Measurements from ENCODE around the gene CHKA.

The CHKA gene

GRCh38 chr11:68142441-68143309 is 21.5 kb upstream of the CHKA start:
- no peak for DNase-seq

GRCh38 chr11:68142028-68142412 is 20.8 kb upstream of the CHKA start:
- peak; percentile 92 to 94 for DNase-seq

- DNase-seq: no peak
These were observed 20.2 kb upstream of the CHKA start for GRCh38 chr11:68141246-68142027.

- no peak for DNase-seq
These were observed 19.5 kb upstream of the CHKA start for GRCh38 chr11:68140496-68141245.

DNA sequence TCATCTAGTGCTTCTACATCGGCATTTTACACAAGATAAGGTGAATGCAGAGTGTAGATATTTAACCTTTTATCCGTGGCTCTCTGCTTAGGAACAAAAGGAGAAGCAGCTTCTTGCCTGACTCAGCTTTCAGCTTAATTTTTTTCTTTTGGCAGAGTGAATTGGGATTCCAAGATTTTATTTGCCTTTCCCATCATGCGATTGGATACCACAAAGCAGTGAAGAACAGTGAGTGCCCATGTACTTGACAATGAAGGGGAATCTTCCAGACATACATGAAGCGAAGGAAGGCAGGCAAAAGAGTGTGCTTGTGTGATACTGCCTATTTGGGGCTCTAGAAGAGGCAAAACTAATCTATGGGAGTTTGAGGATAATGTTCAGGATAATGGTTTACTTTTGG is 17.0 kb upstream of the CHKA start:
- DNase-seq: no peak

GRCh38 chr11:68137833-68138232 is 16.6 kb upstream of the CHKA start:
- DNase-seq: no peak

- DNase-seq: no peak
These were observed 15.7 kb upstream of the CHKA start for GRCh38 chr11:68136866-68137265.

- DNase-seq: no peak
These were observed 14.0 kb upstream of the CHKA start for GRCh38 chr11:68135161-68135560.

DNA sequence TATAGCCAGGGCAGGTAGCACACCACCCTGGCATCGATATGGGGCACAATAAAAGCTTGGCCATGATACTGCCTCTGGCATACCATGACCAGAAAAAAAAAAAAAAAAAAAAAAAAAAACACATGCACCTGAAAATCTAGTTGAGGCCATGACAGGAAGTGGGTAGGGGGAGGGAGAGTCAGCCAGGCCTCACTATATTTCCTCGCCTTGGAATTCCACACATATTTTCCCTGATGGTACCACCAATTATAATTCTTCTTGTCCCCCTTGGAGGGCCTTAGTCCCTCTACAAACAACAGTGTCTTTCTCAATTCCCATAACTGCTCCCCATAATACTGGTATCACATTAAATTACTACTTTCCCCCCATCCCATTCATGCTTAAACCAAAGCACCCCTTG is 12.6 kb upstream of the CHKA start:
- no peak for DNase-seq

DNA sequence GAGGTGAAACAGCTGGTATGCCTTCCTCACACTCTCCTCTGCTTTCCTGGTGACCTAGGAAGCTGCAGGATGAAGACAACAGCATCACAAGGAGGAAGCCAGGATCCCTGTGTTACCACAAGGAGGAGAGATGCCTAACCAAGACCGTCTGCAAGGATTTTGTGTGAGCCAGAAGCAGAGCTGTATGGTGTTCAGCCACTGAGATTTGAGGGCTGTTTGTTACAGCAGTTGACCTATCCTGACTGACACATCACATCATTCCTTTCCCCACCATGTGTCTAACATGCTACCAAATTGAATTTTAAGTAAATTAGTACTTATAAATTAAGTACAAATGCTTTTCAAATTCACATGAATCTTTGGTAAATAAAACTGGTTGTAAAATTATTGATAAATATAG is 8.9 kb upstream of the CHKA start:
- DNase-seq: no peak

DNA sequence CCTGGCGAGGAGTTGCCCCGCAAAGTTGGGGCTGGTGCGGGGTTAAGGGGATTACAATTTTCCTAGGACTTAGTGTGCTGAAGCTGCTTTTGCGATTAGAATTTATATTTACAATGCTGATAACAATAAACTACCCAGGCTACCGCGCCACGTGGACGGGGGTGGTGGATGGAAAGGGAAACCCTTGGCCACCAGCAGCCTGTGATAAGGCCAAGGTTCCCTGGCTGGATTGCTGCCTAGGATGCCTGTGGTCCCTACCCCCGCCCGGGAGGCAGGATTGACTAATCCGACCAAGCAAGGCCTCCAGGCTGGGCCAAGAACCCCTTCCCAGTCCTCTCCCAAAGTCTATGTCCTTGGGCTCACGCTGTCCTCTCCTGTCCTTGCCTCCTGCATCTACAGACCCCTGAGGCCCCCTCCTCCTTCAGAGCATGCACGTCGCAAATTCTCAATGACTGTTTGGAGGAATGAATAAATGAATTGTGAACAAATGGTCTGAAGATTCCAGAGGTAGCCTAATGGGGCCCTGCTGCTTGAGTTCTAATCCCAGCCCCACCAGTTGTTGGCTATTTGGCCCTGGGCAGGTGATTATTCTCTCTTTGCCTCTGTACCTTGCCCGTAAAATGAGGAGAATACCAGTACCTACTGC is 7.6 kb upstream of the CHKA start:
- DNase-seq: no peak

DNA sequence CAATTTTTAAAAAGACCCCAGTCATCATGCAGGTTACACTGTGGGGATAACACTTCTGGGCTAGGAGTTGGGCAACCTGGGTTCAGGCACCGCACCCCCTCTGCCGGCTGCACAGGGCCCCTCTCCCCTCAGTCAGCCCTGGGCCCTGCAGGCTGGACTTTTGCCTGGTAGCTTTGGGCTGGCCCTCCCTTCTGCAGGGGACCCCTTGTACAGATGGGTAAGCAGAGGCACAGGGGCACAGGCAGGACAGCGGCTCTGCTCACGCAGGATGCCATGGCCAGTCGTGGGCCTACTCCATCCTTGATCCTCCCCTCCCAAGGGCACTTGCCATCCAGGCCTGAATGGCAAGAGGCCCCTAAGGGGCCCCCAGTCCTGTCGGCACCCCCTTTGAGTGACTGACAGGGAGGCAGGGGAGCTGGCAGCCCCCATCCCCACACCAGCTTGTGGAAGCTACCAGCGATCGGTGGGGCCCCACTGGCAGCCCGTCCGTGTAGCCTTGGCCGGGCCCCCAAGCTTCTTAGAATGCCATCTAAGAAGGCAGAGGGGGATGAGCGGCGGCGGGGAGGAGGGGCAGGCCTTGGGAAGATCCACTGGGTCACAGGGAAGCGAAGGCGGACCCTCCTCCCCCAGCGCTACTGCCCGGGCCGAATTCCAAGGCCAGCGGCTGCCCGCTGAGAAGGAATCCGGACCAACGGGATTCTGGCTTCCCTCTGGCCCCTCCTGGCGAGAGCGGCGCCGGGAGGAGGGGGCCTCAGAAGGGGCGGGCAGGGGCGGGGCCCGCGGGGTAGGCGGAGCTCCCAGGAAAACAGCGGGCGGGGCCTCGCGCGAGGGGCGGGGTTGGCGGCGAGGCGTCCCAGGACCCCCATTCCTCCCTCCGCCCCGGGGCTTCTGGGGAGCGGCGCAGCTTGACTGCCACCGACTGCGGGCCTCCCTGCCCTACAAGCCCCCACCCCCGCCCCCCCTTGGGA is 6.8 kb upstream of the CHKA start:
- DNase-seq: no peak

DNA sequence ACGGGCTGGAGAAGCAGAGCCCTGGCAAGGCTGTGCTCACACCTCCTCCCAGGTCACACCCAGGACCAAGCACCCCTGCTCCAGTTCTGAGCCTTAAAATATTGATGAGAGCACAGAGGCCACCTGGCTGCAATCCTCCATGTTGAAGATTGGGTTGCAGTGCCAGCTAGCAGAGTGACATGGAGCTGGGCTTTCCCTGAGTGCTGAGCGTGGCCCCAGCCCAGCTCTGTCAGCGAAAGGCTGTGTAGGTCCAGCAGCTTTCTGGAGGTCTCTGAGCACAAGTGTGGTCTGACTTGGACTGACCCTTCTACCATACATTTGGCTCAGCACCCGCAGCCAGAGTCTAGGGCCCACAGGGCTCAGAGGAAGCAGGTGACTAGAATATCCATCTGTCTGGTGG is 4.0 kb upstream of the CHKA start:
- DNase-seq: no peak

DNA sequence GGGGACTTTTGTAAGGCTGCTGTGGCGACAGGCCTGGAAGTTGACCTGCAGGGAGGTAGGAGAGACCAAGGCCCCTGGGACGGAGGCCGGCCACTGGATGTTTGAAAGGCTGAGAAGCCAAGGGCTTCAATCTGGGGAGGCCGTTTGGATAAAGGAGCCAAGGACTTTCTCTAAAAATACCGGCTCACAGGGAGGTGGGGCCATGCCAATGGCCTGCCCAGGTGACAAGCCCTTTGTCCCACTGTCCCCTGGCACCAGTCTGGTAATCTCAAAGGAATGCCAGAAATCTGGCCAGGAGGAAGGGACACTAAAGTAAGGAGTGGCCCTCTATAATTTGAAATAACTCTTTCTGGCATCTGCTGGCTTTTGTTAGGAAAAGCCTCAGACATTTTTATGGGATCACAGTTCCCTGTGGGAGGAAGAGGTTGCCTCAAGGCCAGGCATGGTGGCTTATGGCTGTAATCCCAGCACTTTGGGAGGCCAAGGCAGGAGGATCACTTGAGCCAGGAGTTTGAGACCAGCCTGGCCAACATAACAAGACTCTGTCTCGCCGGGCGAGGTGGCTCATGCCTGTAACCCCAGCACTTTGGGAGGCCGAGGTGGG is 1.9 kb upstream of the CHKA start:
- DNase-seq: no peak

DNA sequence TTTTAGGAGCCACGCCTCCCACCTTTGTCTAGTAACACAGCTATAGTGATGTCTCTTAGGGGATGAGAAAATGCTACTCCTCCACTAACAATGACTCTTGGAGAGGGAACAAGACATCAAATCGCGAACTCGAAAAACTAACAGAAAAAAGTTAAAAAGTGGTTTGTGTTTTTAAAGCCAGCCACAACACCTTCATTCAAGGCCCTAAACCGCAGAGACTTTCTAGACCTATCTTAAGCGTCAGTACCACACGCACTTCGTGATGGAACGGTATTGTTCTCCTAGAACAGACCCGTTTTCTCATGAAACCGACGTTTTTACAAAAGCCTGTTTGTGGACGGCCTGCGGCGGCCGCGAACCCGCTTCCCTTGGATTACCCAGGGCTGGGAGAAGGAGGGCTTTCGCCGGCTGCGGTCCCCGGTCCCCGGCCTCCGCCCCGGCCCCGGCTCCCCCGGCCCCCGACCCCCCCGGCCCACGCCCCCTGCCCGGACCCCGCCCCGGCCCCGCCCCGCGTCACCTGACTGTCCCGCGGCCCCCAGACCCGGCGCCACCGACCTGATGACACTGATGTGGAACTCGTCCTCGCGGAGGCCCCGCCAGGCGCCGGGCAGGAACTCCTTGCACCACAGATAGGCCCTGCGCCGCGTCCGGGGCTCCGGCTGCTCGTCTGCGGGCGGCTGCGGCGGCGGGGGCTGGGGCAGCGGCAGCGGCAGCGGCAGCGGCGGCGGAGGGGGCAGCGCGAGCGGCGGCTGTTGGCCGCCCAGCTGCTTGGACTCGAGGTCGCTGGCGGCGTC is 718 bp downstream of the CHKA start:
- no peak for DNase-seq

DNA sequence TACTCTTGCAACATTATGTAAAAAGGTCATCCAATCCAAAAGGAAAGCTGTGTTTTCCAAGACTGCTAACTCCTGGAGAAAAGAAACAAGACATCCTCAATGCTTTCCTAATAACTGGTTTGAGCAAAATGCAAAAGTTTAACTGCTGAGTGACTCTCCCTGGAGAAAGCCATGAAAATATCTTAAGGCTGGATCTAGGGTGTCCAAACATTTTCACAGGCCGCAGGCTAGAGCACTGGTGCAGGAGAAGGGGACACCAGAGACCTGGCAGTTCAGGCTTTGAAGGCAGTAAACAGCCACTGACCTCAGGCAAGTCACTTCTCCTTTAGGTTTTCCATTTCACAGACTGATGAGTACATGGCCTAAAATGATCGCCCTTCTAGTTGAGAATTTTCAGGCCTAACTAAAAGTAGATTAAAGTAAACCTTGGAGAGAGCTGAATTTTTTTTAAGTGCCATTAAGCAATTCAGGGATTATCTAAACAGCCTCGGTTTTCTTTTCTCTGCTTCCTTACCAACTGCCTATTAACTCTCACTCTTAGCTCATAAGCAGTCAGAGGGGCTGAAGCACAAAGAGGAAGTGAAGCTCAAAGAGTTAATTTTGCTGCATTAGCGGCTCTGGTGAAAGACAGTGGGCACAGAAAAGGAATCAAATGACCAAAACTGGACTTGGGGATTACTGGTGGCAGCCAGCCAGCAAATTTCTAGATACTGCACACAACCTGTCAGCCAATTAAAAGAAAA is 2.3 kb downstream of the CHKA start:
- peak; percentile 90 to 92 for DNase-seq

DNA sequence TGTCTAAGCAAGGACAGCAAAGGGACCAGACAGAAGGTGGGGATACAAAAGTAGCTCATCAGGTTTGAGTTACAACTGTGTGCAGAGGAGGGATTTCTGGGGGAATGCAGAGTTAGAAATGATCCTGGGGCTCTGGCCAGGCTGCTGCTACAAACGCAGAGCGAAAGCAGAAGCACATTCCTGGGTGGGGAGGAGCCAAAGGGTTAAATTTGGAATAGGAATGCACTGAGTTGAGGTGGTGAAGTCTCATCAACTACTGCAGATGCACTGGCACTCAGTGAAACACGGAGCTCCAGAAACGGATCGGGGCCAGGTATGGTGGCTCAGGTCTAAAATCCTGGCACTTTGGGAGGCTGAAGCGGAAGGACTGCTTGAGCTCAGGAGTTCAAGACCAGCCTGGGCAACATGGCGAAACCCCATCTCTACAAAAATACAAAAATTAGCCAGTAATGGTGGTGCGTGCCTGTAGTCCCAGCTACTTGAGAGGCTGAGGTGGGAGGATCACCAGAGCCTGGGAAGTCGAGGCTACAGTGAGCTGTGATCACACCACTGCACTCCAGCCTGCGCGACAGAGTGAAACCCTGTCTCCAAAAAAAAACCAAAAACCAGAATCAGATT is 3.2 kb downstream of the CHKA start:
- DNase-seq: no peak

DNA sequence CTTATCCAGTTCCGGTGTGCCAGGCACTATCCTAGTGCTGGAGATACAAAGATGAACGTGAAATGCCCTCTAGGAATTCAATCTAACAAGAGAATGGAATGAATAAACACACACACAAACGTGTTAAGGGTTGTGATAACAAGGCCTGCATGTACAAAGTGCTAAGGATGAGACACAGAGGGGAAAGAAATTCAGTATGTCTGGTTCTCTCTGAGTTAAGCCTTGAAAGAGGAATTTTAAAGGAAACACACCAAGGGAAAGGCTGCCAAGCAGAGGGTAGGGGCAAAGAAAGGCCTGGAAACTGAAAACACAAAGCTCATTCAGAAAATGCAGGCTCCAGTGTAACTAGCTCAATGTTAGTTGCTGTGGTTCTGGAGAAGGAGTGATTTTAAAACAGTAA is 4.2 kb downstream of the CHKA start:
- DNase-seq: no peak

GRCh38 chr11:68116126-68116525 is 5.1 kb downstream of the CHKA start:
- DNase-seq: no peak
